H9 (cell line): ENCODE measurements around the gene LETM1. TPM values are rescaled to one million over a fixed set of nuclear protein-coding genes. Genes with fewer than 3 reads are reported as not detected.

Experiments used
- DNase-seq: peaks from one replicate; pipeline ENCODE4 v3.0.0-alpha.2; 2017
- H2AFZ ChIP-seq: one replicate; pipeline ENCODE4 v1.6.1; 2013; ENCODE audit warnings: mild to moderate bottlenecking, low read length, control low read depth, moderate library complexity
- H2AK5ac ChIP-seq: 2 replicates; pipeline ENCODE4 v1.6.1; 2013; ENCODE audit warnings: low read length, control low read depth, mixed read lengths; ENCODE audit not compliant: insufficient read length
- H2BK120ac ChIP-seq: one replicate; pipeline ENCODE4 v1.6.1; 2013; ENCODE audit warnings: low read depth, mild to moderate bottlenecking, low read length, control low read depth, inconsistent platforms; ENCODE audit not compliant: poor library complexity, severe bottlenecking
- H2BK12ac ChIP-seq: 2 replicates; pipeline ENCODE4 v1.6.1; 2013; ENCODE audit warnings: low read length, control low read depth, mixed read lengths, low read depth; ENCODE audit not compliant: insufficient read length
- H2BK15ac ChIP-seq: 2 replicates; pipeline ENCODE4 v1.6.1; 2013; ENCODE audit warnings: low read depth, low read length, control low read depth
- H2BK20ac ChIP-seq: one replicate; pipeline ENCODE4 v1.6.1; 2013; ENCODE audit warnings: low read depth, mild to moderate bottlenecking, low read length, control low read depth, inconsistent platforms; ENCODE audit not compliant: poor library complexity, severe bottlenecking
- H2BK5ac ChIP-seq: 2 replicates; pipeline ENCODE4 v1.6.1; 2013; ENCODE audit warnings: low read length, control low read depth, mixed read lengths; ENCODE audit not compliant: insufficient read length
- H3K14ac ChIP-seq: 2 replicates; pipeline ENCODE4 v1.6.1; 2013; ENCODE audit warnings: low read length, control low read depth; ENCODE audit not compliant: insufficient read depth
- H3K18ac ChIP-seq: 2 replicates; pipeline ENCODE4 v1.6.1; 2013; ENCODE audit warnings: low read depth, mild to moderate bottlenecking, mixed read lengths, low read length, control low read depth; ENCODE audit not compliant: insufficient read length
- H3K23ac ChIP-seq: 2 replicates; pipeline ENCODE4 v1.6.1; 2013; ENCODE audit warnings: low read length, control low read depth, mixed read lengths, low read depth; ENCODE audit not compliant: insufficient read length
- H3K23me2 ChIP-seq: 2 replicates; pipeline ENCODE4 v1.6.1; 2013; ENCODE audit warnings: low read depth, mild to moderate bottlenecking, mixed read lengths, low read length, control low read depth; ENCODE audit not compliant: insufficient read length, poor library complexity, severe bottlenecking
- H3K27ac ChIP-seq: 2 replicates; pipeline ENCODE4 v1.5.1; 2013; ENCODE audit warnings: low read length, control low read depth, mixed read lengths, low read depth; ENCODE audit not compliant: insufficient read length
- H3K27me3 ChIP-seq: 2 replicates; pipeline ENCODE4 v1.6.1; 2013; ENCODE audit warnings: low read length, control low read depth, inconsistent platforms; ENCODE audit not compliant: insufficient read depth
- H3K4ac ChIP-seq: 2 replicates; pipeline ENCODE4 v1.6.1; 2013; ENCODE audit warnings: low read depth, mild to moderate bottlenecking, control low read depth, inconsistent platforms, low read length, moderate library complexity
- H3K4me1 ChIP-seq: 2 replicates; pipeline ENCODE4 v1.6.1; 2013; ENCODE audit warnings: low read length, control low read depth, inconsistent platforms; ENCODE audit not compliant: insufficient read depth
- H3K4me2 ChIP-seq: 2 replicates; pipeline ENCODE4 v1.6.1; 2013; ENCODE audit warnings: low read length, control low read depth, mixed read lengths; ENCODE audit not compliant: insufficient read length, insufficient read depth
- H3K56ac ChIP-seq: 2 replicates; pipeline ENCODE4 v1.6.1; 2013; ENCODE audit warnings: low read depth, mild to moderate bottlenecking, mixed read lengths, low read length, control low read depth; ENCODE audit not compliant: insufficient read length
- H3K79me1 ChIP-seq: 2 replicates; pipeline ENCODE4 v1.6.1; 2013; ENCODE audit warnings: low read depth, mild to moderate bottlenecking, moderate library complexity, low read length, control low read depth, inconsistent platforms; ENCODE audit not compliant: insufficient read depth, poor library complexity, severe bottlenecking
- H3K79me2 ChIP-seq: 2 replicates; pipeline ENCODE4 v1.6.1; 2013; ENCODE audit warnings: low read length, control low read depth, inconsistent platforms; ENCODE audit not compliant: insufficient read depth
- H3K9ac ChIP-seq: 2 replicates; pipeline ENCODE4 v1.6.1; 2013; ENCODE audit warnings: low read length, control low read depth, mixed read lengths; ENCODE audit not compliant: insufficient read length; ENCODE audit errors: extremely low read depth
- H3K9me3 ChIP-seq: one replicate; pipeline ENCODE4 v1.6.1; 2013; ENCODE audit warnings: low read depth, low read length, inconsistent platforms; ENCODE audit not compliant: control insufficient read depth
- H3T11ph ChIP-seq: one replicate; pipeline ENCODE4 v1.6.1; 2013; ENCODE audit warnings: mild to moderate bottlenecking, low read length, control low read depth, inconsistent platforms
- H4K20me1 ChIP-seq: one replicate; pipeline ENCODE4 v1.6.1; 2013; ENCODE audit not compliant: control insufficient read depth, insufficient read length, insufficient read depth
- H4K5ac ChIP-seq: 2 replicates; pipeline ENCODE4 v1.6.1; 2013; ENCODE audit warnings: low read depth, mild to moderate bottlenecking, mixed read lengths, low read length, control low read depth; ENCODE audit not compliant: insufficient read length
- H4K8ac ChIP-seq: replicated peaks from 2 replicates; pipeline ENCODE4 v1.6.1; 2013; ENCODE audit warnings: low read length, control low read depth, mixed read lengths, low read depth; ENCODE audit not compliant: insufficient read length
- H4K91ac ChIP-seq: 2 replicates; pipeline ENCODE4 v1.6.1; 2013; ENCODE audit warnings: low read depth, mild to moderate bottlenecking, moderate library complexity, mixed read lengths, low read length, control low read depth; ENCODE audit not compliant: insufficient read length
- H3K27ac Mint-ChIP-seq, 3 experiments: 2 replicates in 2 of 3; 3 replicates in 1 of 3; pipeline ENCODE4 v1.8.0; 2020 to 2021; ENCODE audit warnings: mixed read lengths in 3 of 3, mild to moderate bottlenecking in 1 of 3, moderate library complexity in 1 of 3
- H3K27me3 Mint-ChIP-seq: 2 replicates; pipeline ENCODE4 v1.8.0; 2021; ENCODE audit warnings: low read depth, mild to moderate bottlenecking, moderate library complexity, mixed read lengths
- H3K36me3 Mint-ChIP-seq, 3 experiments: 2 replicates in 2 of 3; 3 replicates in 1 of 3; pipeline ENCODE4 v1.8.0; 2020 to 2021; ENCODE audit warnings: low read depth in 3 of 3, mixed read lengths in 3 of 3; ENCODE audit not compliant: insufficient read depth in 1 of 3
- H3K4me1 Mint-ChIP-seq, 2 experiments: 2 replicates each; pipeline ENCODE4 v1.8.0; 2020; ENCODE audit warnings: mixed read lengths in 2 of 2
- H3K4me3 Mint-ChIP-seq, 2 experiments: 2 replicates in 1 of 2; 3 replicates in 1 of 2; pipeline ENCODE4 v1.8.0; 2020 to 2021; ENCODE audit warnings: mild to moderate bottlenecking in 2 of 2, mixed read lengths in 2 of 2, moderate library complexity in 1 of 2
- H3K9me3 Mint-ChIP-seq, 2 experiments: 2 replicates in 1 of 2; 3 replicates in 1 of 2; pipeline ENCODE4 v1.8.0; 2020; ENCODE audit warnings: mild to moderate bottlenecking in 2 of 2, mixed read lengths in 2 of 2, moderate library complexity in 1 of 2
- WGBS: extraction: QIAGEN DNeasy Blood & Tissue Kit; methylation state at CpG from one replicate; pipeline ENCODE4 v1.1.7; 2013; ENCODE audit warnings: missing lambda C conversion rate, low lambda C conversion rate, mixed read lengths; ENCODE audit not compliant: insufficient read length; ENCODE audit errors: extremely low coverage; 5-methylcytosine and 5-hydroxymethylcytosine counted together
- total RNA-seq: library from RNA; stranded (reverse); gene quantifications from 2 replicates; pipeline ENCODE4 v1.2.1, GENCODE V29; 2021
- TF ChIP-seq, protein P1 (sequence below): fragments of 200-600 bp; sonication (generic); conservative IDR thresholded peaks from 3 replicates; pipeline ENCODE4 v1.8.0; 2021; ENCODE audit warnings: antibody characterized with exemption, mild to moderate bottlenecking

Gene LETM1
- total RNA-seq, 1 experiment from 2014 or later = 43.4 TPM

DNA sequence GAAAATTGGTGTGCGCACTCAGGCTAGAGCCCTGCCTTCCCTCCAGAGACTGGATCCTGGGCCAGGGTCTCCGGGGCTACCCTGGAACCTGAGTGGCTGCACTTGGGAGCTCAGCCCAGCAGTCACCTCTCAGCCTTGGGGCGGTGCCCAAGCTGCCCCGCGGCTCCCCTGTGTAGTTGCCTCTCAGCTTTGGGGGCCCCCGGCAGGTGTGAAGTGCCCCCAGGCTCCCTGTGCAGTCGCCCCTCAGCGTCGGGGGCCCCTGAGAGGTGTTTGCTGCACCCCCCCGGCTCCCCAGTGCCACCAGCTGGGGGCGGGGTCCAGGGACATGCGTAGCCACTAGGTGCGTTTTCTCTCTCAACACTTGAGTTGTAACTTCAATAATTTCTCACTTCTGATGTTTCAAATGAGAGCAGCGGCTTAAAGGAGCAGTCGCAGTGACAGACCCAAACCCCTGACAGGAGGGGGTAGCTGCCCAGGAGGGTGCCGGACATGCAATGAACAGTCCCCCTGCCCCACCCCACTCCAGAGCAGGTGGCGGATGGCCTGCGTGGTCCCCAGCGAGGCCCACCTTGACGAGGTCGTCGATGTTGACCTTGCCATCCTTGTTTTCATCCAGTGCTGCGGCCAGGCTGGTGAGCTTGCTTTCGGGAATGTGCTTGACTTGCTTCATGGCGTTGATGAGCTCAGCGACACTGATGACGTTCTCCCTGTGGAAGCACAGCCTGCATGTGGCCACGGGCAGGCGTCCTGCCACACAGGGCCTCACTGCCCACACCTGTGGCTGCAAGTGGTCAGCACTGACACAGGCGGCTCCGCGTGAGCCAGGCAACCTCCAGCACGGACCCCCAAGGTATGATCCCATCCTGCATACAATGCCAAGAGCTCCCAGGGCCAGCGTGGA is 40.6 kb downstream of the LETM1 start:
- Mint-ChIP-seq H3K27me3 (no peaks in the 10 kb centered on the region), H3K27ac (peak overlapping the region in 2 of 3 experiments; percentile 68 to 85; a peak in 2 of 7 replicates), H3K36me3 (peaks cover 13 to 58% (median 49%) of the 10 kb centered on the region in 3 experiments; a peak in 6 of 7 replicates), H3K4me3 (no peak overlapping the region), H3K9me3 (no peaks in the 10 kb centered on the region), H3K4me1 (0 out of 4 replicates have a peak, but pooled peaks cover 0 to 3% of the 10 kb centered on the region in 2 experiments)
- TF ChIP-seq, protein P1, sequence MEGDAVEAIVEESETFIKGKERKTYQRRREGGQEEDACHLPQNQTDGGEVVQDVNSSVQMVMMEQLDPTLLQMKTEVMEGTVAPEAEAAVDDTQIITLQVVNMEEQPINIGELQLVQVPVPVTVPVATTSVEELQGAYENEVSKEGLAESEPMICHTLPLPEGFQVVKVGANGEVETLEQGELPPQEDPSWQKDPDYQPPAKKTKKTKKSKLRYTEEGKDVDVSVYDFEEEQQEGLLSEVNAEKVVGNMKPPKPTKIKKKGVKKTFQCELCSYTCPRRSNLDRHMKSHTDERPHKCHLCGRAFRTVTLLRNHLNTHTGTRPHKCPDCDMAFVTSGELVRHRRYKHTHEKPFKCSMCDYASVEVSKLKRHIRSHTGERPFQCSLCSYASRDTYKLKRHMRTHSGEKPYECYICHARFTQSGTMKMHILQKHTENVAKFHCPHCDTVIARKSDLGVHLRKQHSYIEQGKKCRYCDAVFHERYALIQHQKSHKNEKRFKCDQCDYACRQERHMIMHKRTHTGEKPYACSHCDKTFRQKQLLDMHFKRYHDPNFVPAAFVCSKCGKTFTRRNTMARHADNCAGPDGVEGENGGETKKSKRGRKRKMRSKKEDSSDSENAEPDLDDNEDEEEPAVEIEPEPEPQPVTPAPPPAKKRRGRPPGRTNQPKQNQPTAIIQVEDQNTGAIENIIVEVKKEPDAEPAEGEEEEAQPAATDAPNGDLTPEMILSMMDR = no peak
- Histone ChIP-seq H4K91ac (no peak overlapping the region), H3K27me3 (no peaks in the 10 kb centered on the region), H2BK20ac (no peak overlapping the region), H3K4me1 (no peaks in the 10 kb centered on the region), H4K8ac (no peak overlapping the region), H4K20me1 (no peaks in the 10 kb centered on the region), H3K4ac (no peak overlapping the region), H2AFZ (no peak overlapping the region), H3K9ac (no peak overlapping the region), H2BK5ac (no peak overlapping the region), H3K4me2 (no peak overlapping the region), H3K79me1 (no peaks in the 10 kb centered on the region), H3K79me2 (no peaks in the 10 kb centered on the region), H2BK12ac (no peak overlapping the region), H3K23ac (no peak overlapping the region), H4K5ac (no peak overlapping the region), H3K27ac (no peak overlapping the region), H3K18ac (no peak overlapping the region), H3K14ac (no peak overlapping the region), H2BK120ac (no peak overlapping the region), H3K56ac (no peak overlapping the region), H2AK5ac (no peak overlapping the region), H2BK15ac (no peak overlapping the region), H3T11ph (no peak overlapping the region), H3K9me3 (no peaks in the 10 kb centered on the region), H3K23me2 (no peaks in the 10 kb centered on the region)
- WGBS = no CpG with 5 or more reads among the region's 34 CpGs
- DNase-seq = no peak
